Activated CD4-positive, alpha-beta memory T cell treated with anti-CD3 and anti-CD28 coated beads, Interleukin-2, amount 10 ng/mL, durations not matched to agents 7 days and 5 days (primary cell): ENCODE data around the gene DGLUCY. TPM values are rescaled to one million over a fixed set of nuclear protein-coding genes. Genes with fewer than 3 reads are reported as not detected.

Experiments
- CTCF ChIA-PET: fragments of 350-600 bp; sonication (Branson Sonifier 250); formaldehyde crosslinking; loops from one replicate; lab custom pipeline; 2021; ENCODE audit warnings: antibody characterized with exemption, inconsistent platforms; lab: Charles Lee
- POLR2A ChIA-PET: fragments of 350-600 bp; sonication (Branson Sonifier 250); formaldehyde crosslinking; loops from one replicate; lab custom pipeline; 2021; ENCODE audit warnings: antibody characterized with exemption; lab: Charles Lee
- DNase-seq: peaks from one replicate; pipeline ENCODE4 v3.0.0-alpha.2; 2020
- H3K27ac Mint-ChIP-seq: one replicate; pipeline ENCODE4 v1.8.0; 2021; ENCODE audit warnings: mild to moderate bottlenecking, mixed read lengths
- H3K27me3 Mint-ChIP-seq: one replicate; pipeline ENCODE4 v1.8.0; 2021; ENCODE audit warnings: mixed read lengths
- H3K36me3 Mint-ChIP-seq: one replicate; pipeline ENCODE4 v1.8.0; 2021; ENCODE audit warnings: low read depth, mixed read lengths
- H3K4me1 Mint-ChIP-seq: one replicate; pipeline ENCODE4 v1.8.0; 2021; ENCODE audit warnings: mixed read lengths
- H3K4me3 Mint-ChIP-seq: one replicate; pipeline ENCODE4 v1.8.0; 2021; ENCODE audit warnings: mild to moderate bottlenecking, mixed read lengths
- H3K9me3 Mint-ChIP-seq: one replicate; pipeline ENCODE4 v1.8.0; 2021; ENCODE audit warnings: mixed read lengths
- total RNA-seq, 2 experiments: library from RNA; stranded (reverse); gene quantifications; one replicate each; pipeline ENCODE4 v1.2.3, GENCODE V29; 2021

Gene DGLUCY
- total RNA-seq, 2 experiments from 2014 or later = 112 to 115 TPM

- peaks cover 46% of the 10 kb centered on the region for H3K4me1 Mint-ChIP-seq
- H3K27me3 Mint-ChIP-seq = no peaks in the 10 kb centered on the region
- H3K36me3 Mint-ChIP-seq = peaks cover 79% of the 10 kb centered on the region
- ChIA-PET CTCF (no interaction called here), POLR2A (interaction anchor here (1.5 to 9.5 kb wide), 2 partner anchors 11 to 66 kb away, joined by 3 to 43 read pairs; partner anchors contain the start of gene DGLUCY)
- H3K27ac Mint-ChIP-seq = no peak overlapping the region
- DNase-seq = no peak
- H3K4me3 Mint-ChIP-seq = no peak overlapping the region
- H3K9me3 Mint-ChIP-seq = peaks cover 4% of the 10 kb centered on the region
These were observed 11.9 kb downstream of the DGLUCY start for GRCh38 chr14:91125801-91126200.

- no peak for DNase-seq
- no peak overlapping the region for H3K4me3 Mint-ChIP-seq
- H3K9me3 Mint-ChIP-seq = peaks cover 4% of the 10 kb centered on the region
- ChIA-PET POLR2A (interaction anchor here (1.5 to 9.5 kb wide), 3 partner anchors 8 to 67 kb away, joined by 3 to 43 read pairs (median 6); partner anchors contain the start of gene DGLUCY), CTCF (interaction anchor here (0.6 to 0.8 kb wide), 3 partner anchors 13 to 291 kb away, joined by 3 read pairs; partner anchors contain the start of gene DGLUCY)
- no peaks in the 10 kb centered on the region for H3K27me3 Mint-ChIP-seq
- peaks cover 39% of the 10 kb centered on the region for H3K4me1 Mint-ChIP-seq
- H3K36me3 Mint-ChIP-seq = peaks cover 81% of the 10 kb centered on the region
- H3K27ac Mint-ChIP-seq = no peak overlapping the region
These were observed 12.9 kb downstream of the DGLUCY start for GRCh38 chr14:91126761-91127160.

GRCh38 chr14:91127401-91127801, 13.5 kb downstream of the DGLUCY start:
- POLR2A ChIA-PET = interaction anchor here (1.5 to 9.5 kb wide), 3 partner anchors 9 to 67 kb away, joined by 3 to 43 read pairs (median 6); partner anchors contain the start of gene DGLUCY
- CTCF ChIA-PET = interaction anchor here (0.6 to 0.8 kb wide), 3 partner anchors 14 to 311 kb away, joined by 3 to 5 read pairs (median 3); partner anchors contain the start of gene DGLUCY
- DNase-seq = no peak
- H3K4me3 Mint-ChIP-seq = no peak overlapping the region
- peaks cover 4% of the 10 kb centered on the region for H3K9me3 Mint-ChIP-seq
- peaks cover 85% of the 10 kb centered on the region for H3K36me3 Mint-ChIP-seq
- peaks cover 37% of the 10 kb centered on the region for H3K4me1 Mint-ChIP-seq
- H3K27ac Mint-ChIP-seq = no peak overlapping the region
- H3K27me3 Mint-ChIP-seq = no peaks in the 10 kb centered on the region

GRCh38 chr14:91127924-91128323, 14.1 kb downstream of the DGLUCY start:
- peaks cover 85% of the 10 kb centered on the region for H3K36me3 Mint-ChIP-seq
- H3K4me3 Mint-ChIP-seq = no peak overlapping the region
- no peaks in the 10 kb centered on the region for H3K27me3 Mint-ChIP-seq
- H3K9me3 Mint-ChIP-seq = peaks cover 4% of the 10 kb centered on the region
- ChIA-PET POLR2A (interaction anchor here (1.7 to 9.5 kb wide), 2 partner anchors 9 to 13 kb away, joined by 6 to 43 read pairs; partner anchors contain the start of gene DGLUCY), CTCF (interaction anchor here (0.7 to 1.7 kb wide), 2 partner anchors 49 to 311 kb away, joined by 4 to 5 read pairs; no protein-coding TSS in a partner anchor)
- peaks cover 35% of the 10 kb centered on the region for H3K4me1 Mint-ChIP-seq
- no peak for DNase-seq
- no peak overlapping the region for H3K27ac Mint-ChIP-seq

- DNase-seq = no peak
- Mint-ChIP-seq H3K27ac (no peak overlapping the region), H3K9me3 (peaks cover 4% of the 10 kb centered on the region), H3K4me1 (peaks cover 30% of the 10 kb centered on the region), H3K27me3 (no peaks in the 10 kb centered on the region), H3K4me3 (no peak overlapping the region), H3K36me3 (peaks cover 84% of the 10 kb centered on the region)
- ChIA-PET POLR2A (interaction anchor here (9.5 kb wide), 1 partner anchor 14 kb away, joined by 43 read pairs; the partner anchor contains the start of gene DGLUCY), CTCF (interaction anchor here (1.7 kb wide), 1 partner anchor 48 kb away, joined by 4 read pairs; no protein-coding TSS in a partner anchor)
These were observed 14.8 kb downstream of the DGLUCY start for GRCh38 chr14:91128699-91129098.

GRCh38 chr14:91129261-91129660, 15.4 kb downstream of the DGLUCY start:
- Mint-ChIP-seq H3K27me3 (no peaks in the 10 kb centered on the region), H3K9me3 (peaks cover 3% of the 10 kb centered on the region), H3K27ac (no peak overlapping the region), H3K4me1 (peaks cover 27% of the 10 kb centered on the region), H3K36me3 (peaks cover 85% of the 10 kb centered on the region), H3K4me3 (no peak overlapping the region)
- CTCF ChIA-PET = interaction anchor here (1.7 kb wide), 1 partner anchor 48 kb away, joined by 4 read pairs; no protein-coding TSS in a partner anchor
- POLR2A ChIA-PET = interaction anchor here (9.5 kb wide), 1 partner anchor 15 kb away, joined by 43 read pairs; the partner anchor contains the start of gene DGLUCY
- no peak for DNase-seq

- peaks cover 24% of the 10 kb centered on the region for H3K4me1 Mint-ChIP-seq
- CTCF ChIA-PET = no interaction called here
- no peaks in the 10 kb centered on the region for H3K9me3 Mint-ChIP-seq
- H3K36me3 Mint-ChIP-seq = peaks cover 58% of the 10 kb centered on the region
- H3K4me3 Mint-ChIP-seq = no peak overlapping the region
- DNase-seq = no peak
- H3K27ac Mint-ChIP-seq = no peak overlapping the region
- no peaks in the 10 kb centered on the region for H3K27me3 Mint-ChIP-seq
- POLR2A ChIA-PET = no interaction called here
These were observed 21.2 kb downstream of the DGLUCY start for GRCh38 chr14:91135039-91135438.

- Mint-ChIP-seq H3K4me1 (peaks cover 59% of the 10 kb centered on the region), H3K27me3 (no peaks in the 10 kb centered on the region), H3K27ac (peak overlapping the region; percentile 41), H3K9me3 (no peaks in the 10 kb centered on the region), H3K4me3 (no peak overlapping the region), H3K36me3 (peaks cover 55% of the 10 kb centered on the region)
- DNase-seq = peak; percentile 59
- POLR2A ChIA-PET = interaction anchor here (0.8 to 2.3 kb wide), 6 partner anchors 24 to 233 kb away, joined by 3 to 14 read pairs (median 4); partner anchors contain the start of genes DGLUCY and RPS6KA5
- CTCF ChIA-PET = interaction anchor here (0.6 to 3.4 kb wide), 14 partner anchors 15 to 891 kb away, joined by 3 to 23 read pairs (median 3); partner anchors contain the start of gene RPS6KA5
These were observed 24.9 kb downstream of the DGLUCY start for GRCh38 chr14:91138511-91139359.

GRCh38 chr14:91139776-91140175, 25.9 kb downstream of the DGLUCY start:
- ChIA-PET POLR2A (interaction anchor here (0.7 to 2.3 kb wide), 6 partner anchors 25 to 234 kb away, joined by 3 to 14 read pairs (median 4); partner anchors contain the start of genes DGLUCY and RPS6KA5), CTCF (interaction anchor here (0.9 to 3.4 kb wide), 6 partner anchors 20 to 237 kb away, joined by 3 to 17 read pairs (median 4); partner anchors contain the start of gene RPS6KA5)
- Mint-ChIP-seq H3K4me3 (no peak overlapping the region), H3K9me3 (no peaks in the 10 kb centered on the region), H3K27me3 (no peaks in the 10 kb centered on the region), H3K27ac (peak overlapping the region; percentile 41), H3K36me3 (peaks cover 60% of the 10 kb centered on the region), H3K4me1 (peaks cover 69% of the 10 kb centered on the region)
- DNase-seq = no peak

- Mint-ChIP-seq H3K27ac (peak overlapping the region; percentile 41), H3K4me3 (no peak overlapping the region), H3K27me3 (no peaks in the 10 kb centered on the region), H3K36me3 (peaks cover 64% of the 10 kb centered on the region), H3K9me3 (no peaks in the 10 kb centered on the region), H3K4me1 (peaks cover 78% of the 10 kb centered on the region)
- ChIA-PET POLR2A (interaction anchor here (2.3 kb wide), 1 partner anchor 26 kb away, joined by 14 read pairs; the partner anchor contains the start of gene DGLUCY), CTCF (interaction anchor here (0.8 to 0.9 kb wide), 2 partner anchors 28 to 32 kb away, joined by 3 read pairs; no protein-coding TSS in a partner anchor)
- no peak for DNase-seq
These were observed 26.8 kb downstream of the DGLUCY start for GRCh38 chr14:91140672-91141071.

GRCh38 chr14:91142214-91142668, 28.4 kb downstream of the DGLUCY start:
- Mint-ChIP-seq H3K27me3 (no peaks in the 10 kb centered on the region), H3K4me1 (peaks cover 88% of the 10 kb centered on the region), H3K4me3 (no peak overlapping the region), H3K27ac (peak overlapping the region; percentile 86), H3K9me3 (no peaks in the 10 kb centered on the region), H3K36me3 (peaks cover 71% of the 10 kb centered on the region)
- peak; percentile 53 for DNase-seq
- ChIA-PET CTCF (interaction anchor here (0.9 to 1.8 kb wide), 3 partner anchors 31 to 239 kb away, joined by 3 to 10 read pairs (median 6); no protein-coding TSS in a partner anchor), POLR2A (interaction anchor here (0.9 to 1.4 kb wide), 5 partner anchors 15 to 81 kb away, joined by 3 to 6 read pairs (median 5); partner anchors contain the start of gene DGLUCY)

GRCh38 chr14:91143862-91144261, 30.0 kb downstream of the DGLUCY start:
- H3K9me3 Mint-ChIP-seq = no peaks in the 10 kb centered on the region
- no peak for DNase-seq
- ChIA-PET CTCF (interaction anchor here (1.0 to 1.6 kb wide), 3 partner anchors 29 to 242 kb away, joined by 4 to 6 read pairs (median 4); no protein-coding TSS in a partner anchor), POLR2A (interaction anchor here (0.8 to 1.2 kb wide), 2 partner anchors 29 kb away, joined by 3 to 5 read pairs; no protein-coding TSS in a partner anchor)
- peaks cover 78% of the 10 kb centered on the region for H3K4me1 Mint-ChIP-seq
- peak overlapping the region; percentile 68 for H3K27ac Mint-ChIP-seq
- no peak overlapping the region for H3K4me3 Mint-ChIP-seq
- peaks cover 68% of the 10 kb centered on the region for H3K36me3 Mint-ChIP-seq
- H3K27me3 Mint-ChIP-seq = no peaks in the 10 kb centered on the region
